Thoracic aorta (tissue), 2 donors: Measurements from ENCODE around the gene LAMB1. TPM values are rescaled to one million over a fixed set of nuclear protein-coding genes. Genes with fewer than 3 reads are reported as not detected.
A peak's percentile ranks its signal among the peaks of the same experiment; 100 is the strongest.

Experiments used
- ATAC-seq: fragments of 150-250 bp; one replicate; pipeline ENCODE4 v1.8.0; 2017; ENCODE audit warnings: low read depth; ENCODE audit not compliant: insufficient number of reproducible peaks, low FRiP score
- DNase-seq: peaks from one replicate; pipeline ENCODE4 v3.0.0-alpha.2; 2020; ENCODE audit warnings: low spot score
- H3K27ac ChIP-seq, 2 donors: fragments of 200-600 bp; sonication (generic); 1 replicate in 1 of 2; 2 replicates in 1 of 2; pipeline ENCODE4 v1.5.1; 2016; ENCODE audit warnings: mild to moderate bottlenecking in 2 of 2, moderate library complexity in 2 of 2
- H3K27me3 ChIP-seq: fragments of 200-600 bp; sonication (generic); replicated peaks from 2 replicates; pipeline ENCODE4 v1.6.0; 2016; ENCODE audit warnings: mild to moderate bottlenecking; ENCODE audit not compliant: insufficient read depth
- H3K36me3 ChIP-seq: fragments of 200-600 bp; sonication (generic); one replicate; pipeline ENCODE4 v1.5.1; 2016
- H3K4me1 ChIP-seq, 2 donors: fragments of 200-600 bp; sonication (generic); 1 replicate in 1 of 2; 2 replicates in 1 of 2; pipeline versions ENCODE4 v1.5.1 to v1.6.0; 2016; ENCODE audit warnings: low read depth in 2 of 2, mild to moderate bottlenecking in 1 of 2; ENCODE audit not compliant: control insufficient read depth in 1 of 2
- H3K4me3 ChIP-seq: fragments of 200-600 bp; sonication (generic); 2 replicates; pipeline ENCODE4 v1.5.1; 2016; ENCODE audit warnings: mild to moderate bottlenecking
- H3K9me3 ChIP-seq: fragments of 200-600 bp; sonication (generic); 2 replicates; pipeline ENCODE4 v1.5.1; 2016
- CTCF ChIP-seq: fragments of 200-600 bp; sonication (generic); IDR thresholded peaks from one replicate; pipeline ENCODE4 v1.5.1; 2019; ENCODE audit warnings: antibody characterized with exemption
- total RNA-seq, 2 donors: library from RNA; depleted of rRNA; stranded (reverse); fragments of >200 nt; gene quantifications; one replicate each; pipeline versions ENCODE4 v1.1.0 to v1.2.3, GENCODE V29; 2016

The LAMB1 gene
- total RNA-seq, 2 donors from 2014 or later: 144 to 296 TPM

GRCh38 chr7:108045669-108046068 is 42.7 kb upstream of the LAMB1 start:
- Histone ChIP-seq H3K9me3 (no peaks in the 10 kb centered on the region), H3K4me1 (peaks cover 4 to 16% of the 10 kb centered on the region in 2 donors), H3K27ac (peak overlapping the region in 1 of 2 donors; percentile 5), H3K36me3 (no peaks in the 10 kb centered on the region), H3K4me3 (no peak overlapping the region), H3K27me3 (no peaks in the 10 kb centered on the region)
- DNase-seq: no peak
- no peak for TF ChIP-seq CTCF
- no peak for ATAC-seq

- H3K27ac ChIP-seq: peak overlapping the region in 1 of 2 donors; percentile 5
- no peak for DNase-seq
- no peak for TF ChIP-seq CTCF
- peaks cover 4 to 16% of the 10 kb centered on the region in 2 donors for H3K4me1 ChIP-seq
- no peak for ATAC-seq
- H3K27me3 ChIP-seq: no peaks in the 10 kb centered on the region
- H3K4me3 ChIP-seq: no peak overlapping the region
- no peaks in the 10 kb centered on the region for H3K36me3 ChIP-seq
- no peaks in the 10 kb centered on the region for H3K9me3 ChIP-seq
Observed at GRCh38 chr7:108045154-108045553, 42.2 kb upstream of the LAMB1 start.

GRCh38 chr7:108044345-108044744 is 41.4 kb upstream of the LAMB1 start:
- Histone ChIP-seq H3K4me1 (peaks cover 4 to 16% of the 10 kb centered on the region in 2 donors), H3K36me3 (no peaks in the 10 kb centered on the region), H3K27ac (no peak overlapping the region), H3K9me3 (no peaks in the 10 kb centered on the region), H3K27me3 (no peaks in the 10 kb centered on the region), H3K4me3 (no peak overlapping the region)
- no peak for ATAC-seq
- no peak for TF ChIP-seq CTCF
- no peak for DNase-seq

GRCh38 chr7:108038986-108039385 is 36.0 kb upstream of the LAMB1 start:
- Histone ChIP-seq H3K36me3 (no peaks in the 10 kb centered on the region), H3K27ac (no peak overlapping the region), H3K9me3 (no peaks in the 10 kb centered on the region), H3K27me3 (no peaks in the 10 kb centered on the region), H3K4me1 (no peaks in the 10 kb centered on the region), H3K4me3 (no peak overlapping the region)
- DNase-seq (no peak), ATAC-seq (no peak)
- no peak for TF ChIP-seq CTCF

- H3K4me1 ChIP-seq: no peaks in the 10 kb centered on the region
- TF ChIP-seq CTCF: no peak
- no peak overlapping the region for H3K27ac ChIP-seq
- H3K9me3 ChIP-seq: no peaks in the 10 kb centered on the region
- H3K4me3 ChIP-seq: no peak overlapping the region
- no peak for DNase-seq
- no peaks in the 10 kb centered on the region for H3K36me3 ChIP-seq
- no peaks in the 10 kb centered on the region for H3K27me3 ChIP-seq
- ATAC-seq: no peak
Observed at GRCh38 chr7:108037741-108038140, 34.8 kb upstream of the LAMB1 start.
